GM12864 (cell line): Measurements from ENCODE around the gene MCAT.

Source experiments
- DNase-seq: peaks from one replicate; pipeline ENCODE4 v3.0.0-alpha.2; 2011; ENCODE audit warnings: low read depth
- H3K4me3 ChIP-seq: 2 replicates; pipeline ENCODE4 v1.5.1; 2011; ENCODE audit warnings: mild to moderate bottlenecking, low read depth, low read length, control low read depth
- TF ChIP-seq, protein P1 (sequence below): IDR thresholded peaks from 2 replicates; pipeline ENCODE4 v1.5.1; 2011; ENCODE audit warnings: low read depth, mild to moderate bottlenecking, moderate library complexity, low read length, control low read depth, inconsistent platforms; ENCODE audit errors: missing control alignments

The MCAT gene

DNA sequence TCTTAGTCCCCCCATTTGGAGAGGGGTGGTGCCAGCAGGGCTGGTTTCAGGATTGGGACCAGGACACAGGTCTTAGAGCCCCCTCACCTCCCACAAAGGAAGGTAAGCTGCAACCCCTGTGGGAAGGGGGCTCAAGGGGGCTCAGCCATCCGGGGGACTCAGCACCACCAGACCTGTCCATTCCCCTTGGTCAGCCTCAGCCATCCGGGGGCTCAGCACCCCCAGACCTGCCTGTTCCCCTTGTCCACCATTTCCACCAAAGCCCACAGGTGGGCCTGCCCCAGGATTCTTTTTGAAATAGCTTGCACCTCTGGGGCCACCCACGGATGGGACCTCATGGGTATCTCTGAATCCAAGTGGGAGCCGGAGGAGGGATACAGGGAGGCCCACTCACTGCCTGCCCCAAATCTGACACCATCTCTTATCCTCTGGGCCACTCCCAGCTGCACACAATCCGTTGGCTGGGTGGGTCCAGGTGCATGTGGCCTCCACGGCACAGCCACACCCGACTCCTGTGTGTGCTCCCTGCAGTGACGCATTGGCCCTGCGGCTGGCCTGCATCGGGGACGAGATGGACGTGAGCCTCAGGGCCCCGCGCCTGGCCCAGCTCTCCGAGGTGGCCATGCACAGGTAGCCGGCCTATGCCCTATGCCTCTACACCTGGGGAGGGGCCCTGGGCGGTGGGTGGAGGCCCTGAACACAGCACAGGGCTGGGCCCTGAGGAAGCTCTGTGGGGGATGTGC lies 15.9 kb downstream of the MCAT start:
- no peak for DNase-seq
- TF ChIP-seq, protein P1, sequence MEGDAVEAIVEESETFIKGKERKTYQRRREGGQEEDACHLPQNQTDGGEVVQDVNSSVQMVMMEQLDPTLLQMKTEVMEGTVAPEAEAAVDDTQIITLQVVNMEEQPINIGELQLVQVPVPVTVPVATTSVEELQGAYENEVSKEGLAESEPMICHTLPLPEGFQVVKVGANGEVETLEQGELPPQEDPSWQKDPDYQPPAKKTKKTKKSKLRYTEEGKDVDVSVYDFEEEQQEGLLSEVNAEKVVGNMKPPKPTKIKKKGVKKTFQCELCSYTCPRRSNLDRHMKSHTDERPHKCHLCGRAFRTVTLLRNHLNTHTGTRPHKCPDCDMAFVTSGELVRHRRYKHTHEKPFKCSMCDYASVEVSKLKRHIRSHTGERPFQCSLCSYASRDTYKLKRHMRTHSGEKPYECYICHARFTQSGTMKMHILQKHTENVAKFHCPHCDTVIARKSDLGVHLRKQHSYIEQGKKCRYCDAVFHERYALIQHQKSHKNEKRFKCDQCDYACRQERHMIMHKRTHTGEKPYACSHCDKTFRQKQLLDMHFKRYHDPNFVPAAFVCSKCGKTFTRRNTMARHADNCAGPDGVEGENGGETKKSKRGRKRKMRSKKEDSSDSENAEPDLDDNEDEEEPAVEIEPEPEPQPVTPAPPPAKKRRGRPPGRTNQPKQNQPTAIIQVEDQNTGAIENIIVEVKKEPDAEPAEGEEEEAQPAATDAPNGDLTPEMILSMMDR = no peak
- no peak overlapping the region for H3K4me3 ChIP-seq

GRCh38 chr22:43126501-43127165 lies 16.6 kb downstream of the MCAT start:
- no peak for DNase-seq
- no peak overlapping the region for H3K4me3 ChIP-seq
- TF ChIP-seq, protein P1 = no peak

GRCh38 chr22:43118953-43119458 lies 24.2 kb downstream of the MCAT start:
- H3K4me3 ChIP-seq = no peak overlapping the region
- TF ChIP-seq, protein P1 = no peak

GRCh38 chr22:43118024-43118849 lies 25.0 kb downstream of the MCAT start:
- H3K4me3 ChIP-seq = no peak overlapping the region
- no peak for DNase-seq
- TF ChIP-seq, protein P1 = no peak

More at GRCh38 chr22:43118953-43119458, 24.2 kb downstream of the MCAT start:
- peak; percentile 85 for DNase-seq

DNA sequence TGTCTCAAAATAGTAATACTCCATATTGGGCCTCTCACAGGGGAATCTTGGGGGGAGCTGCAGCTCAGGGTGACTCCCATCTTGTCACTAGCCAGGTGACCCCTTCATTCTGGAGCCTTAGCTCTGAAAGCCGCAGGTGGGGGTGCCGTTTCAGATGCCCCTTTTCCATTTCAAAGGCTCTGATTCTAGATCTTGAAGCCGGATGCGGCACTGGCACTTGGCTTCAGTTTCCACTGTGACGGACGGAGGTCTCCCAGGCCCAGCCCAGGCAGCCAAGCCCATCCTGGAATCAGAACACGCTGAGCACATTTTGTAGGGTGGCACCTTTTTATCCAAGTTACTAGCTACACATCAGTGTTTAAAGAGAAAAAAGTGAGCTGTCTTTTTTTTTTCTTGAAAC lies 26.3 kb downstream of the MCAT start:
- H3K4me3 ChIP-seq = no peak overlapping the region
- DNase-seq = no peak
- TF ChIP-seq, protein P1 = no peak

DNA sequence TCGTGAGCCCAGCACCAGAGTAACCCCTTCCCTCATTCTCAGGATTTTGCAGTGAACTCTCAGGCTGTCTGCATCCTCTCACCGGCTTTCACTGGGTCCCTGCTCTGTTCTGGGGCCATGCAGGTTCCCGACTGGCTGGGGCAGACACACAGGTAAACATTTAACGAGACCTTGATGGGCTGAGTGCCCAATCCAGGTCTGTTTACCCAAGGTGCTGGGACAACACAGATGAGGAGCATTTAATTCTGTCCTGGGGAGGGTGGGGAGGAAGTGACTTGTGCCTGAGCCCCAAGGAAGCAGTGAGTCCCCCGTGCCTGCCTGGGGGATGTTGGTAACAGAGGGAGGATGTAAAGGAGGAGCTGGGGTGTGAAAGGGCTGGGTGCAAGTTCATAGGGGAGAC lies 28.2 kb downstream of the MCAT start:
- no peak overlapping the region for H3K4me3 ChIP-seq
- TF ChIP-seq, protein P1 = no peak
- DNase-seq = no peak
